ENCODE results near the gene R3HDM4. TPM values are rescaled to one million over a fixed set of nuclear protein-coding genes. Genes with fewer than 3 reads are reported as not detected.

The R3HDM4 gene
- total and polyA plus RNA-seq, 9 of the 15 experiments (the other 6 are each of a cell fraction or from before 2014, with no cell fraction given), result 3.2 to 154 (median 59.0) TPM

GRCh38 chr19:917323-918151 is 4.5 kb upstream of the R3HDM4 start, which contains the start of gene KISS1R (continued):
- TF ChIP-seq, protein P1, sequence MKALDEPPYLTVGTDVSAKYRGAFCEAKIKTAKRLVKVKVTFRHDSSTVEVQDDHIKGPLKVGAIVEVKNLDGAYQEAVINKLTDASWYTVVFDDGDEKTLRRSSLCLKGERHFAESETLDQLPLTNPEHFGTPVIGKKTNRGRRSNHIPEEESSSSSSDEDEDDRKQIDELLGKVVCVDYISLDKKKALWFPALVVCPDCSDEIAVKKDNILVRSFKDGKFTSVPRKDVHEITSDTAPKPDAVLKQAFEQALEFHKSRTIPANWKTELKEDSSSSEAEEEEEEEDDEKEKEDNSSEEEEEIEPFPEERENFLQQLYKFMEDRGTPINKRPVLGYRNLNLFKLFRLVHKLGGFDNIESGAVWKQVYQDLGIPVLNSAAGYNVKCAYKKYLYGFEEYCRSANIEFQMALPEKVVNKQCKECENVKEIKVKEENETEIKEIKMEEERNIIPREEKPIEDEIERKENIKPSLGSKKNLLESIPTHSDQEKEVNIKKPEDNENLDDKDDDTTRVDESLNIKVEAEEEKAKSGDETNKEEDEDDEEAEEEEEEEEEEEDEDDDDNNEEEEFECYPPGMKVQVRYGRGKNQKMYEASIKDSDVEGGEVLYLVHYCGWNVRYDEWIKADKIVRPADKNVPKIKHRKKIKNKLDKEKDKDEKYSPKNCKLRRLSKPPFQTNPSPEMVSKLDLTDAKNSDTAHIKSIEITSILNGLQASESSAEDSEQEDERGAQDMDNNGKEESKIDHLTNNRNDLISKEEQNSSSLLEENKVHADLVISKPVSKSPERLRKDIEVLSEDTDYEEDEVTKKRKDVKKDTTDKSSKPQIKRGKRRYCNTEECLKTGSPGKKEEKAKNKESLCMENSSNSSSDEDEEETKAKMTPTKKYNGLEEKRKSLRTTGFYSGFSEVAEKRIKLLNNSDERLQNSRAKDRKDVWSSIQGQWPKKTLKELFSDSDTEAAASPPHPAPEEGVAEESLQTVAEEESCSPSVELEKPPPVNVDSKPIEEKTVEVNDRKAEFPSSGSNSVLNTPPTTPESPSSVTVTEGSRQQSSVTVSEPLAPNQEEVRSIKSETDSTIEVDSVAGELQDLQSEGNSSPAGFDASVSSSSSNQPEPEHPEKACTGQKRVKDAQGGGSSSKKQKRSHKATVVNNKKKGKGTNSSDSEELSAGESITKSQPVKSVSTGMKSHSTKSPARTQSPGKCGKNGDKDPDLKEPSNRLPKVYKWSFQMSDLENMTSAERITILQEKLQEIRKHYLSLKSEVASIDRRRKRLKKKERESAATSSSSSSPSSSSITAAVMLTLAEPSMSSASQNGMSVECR (CRISPR knock-in tag; IDR thresholded peaks at IDR 0.05), result peak; percentile 62; the same call in 1 of the 2 replicates
- TF ChIP-seq BRD4 (IDR thresholded peaks at IDR 0.05) (no peak), SAFB2 (IDR thresholded peaks at IDR 0.05; ENCODE audit: borderline replicate concordance, low read depth, low read length, severe bottlenecking) (no peak), THRAP3 (IDR thresholded peaks at IDR 0.05; ENCODE audit: borderline replicate concordance) (no peak), MCM5 (IDR thresholded peaks at IDR 0.05; ENCODE audit: low read depth) (no peak), CHD2 (IDR thresholded peaks at IDR 0.05; ENCODE audit: low read depth, low read length) (no peak), ZBTB9 (CRISPR knock-in tag; IDR thresholded peaks at IDR 0.05) (peak; percentile 55; the same call in 1 of the 2 replicates), ZBTB8A (IDR thresholded peaks at IDR 0.05; ENCODE audit: partially characterized antibody) (no peak), PCBP2 (IDR thresholded peaks at IDR 0.05; ENCODE audit: low read depth, low read length, poor library complexity, severe bottlenecking) (peak; percentile 19), BMI1 (IDR thresholded peaks at IDR 0.05; ENCODE audit: low read length) (no peak), CLOCK (CRISPR knock-in tag; IDR thresholded peaks at IDR 0.05; ENCODE audit: borderline replicate concordance) (no peak), CHCHD3 (CRISPR knock-in tag; IDR thresholded peaks at IDR 0.05) (no peak), TAL1 (IDR thresholded peaks at IDR 0.05) (no peak), SLC30A9 (CRISPR knock-in tag; IDR thresholded peaks at IDR 0.05) (no peak), ATF4 (CRISPR knock-in tag; IDR thresholded peaks at IDR 0.05) (0 out of 2 replicates have a peak, but pooled peaks have one; percentile 19), ZNF408 (CRISPR knock-in tag; IDR thresholded peaks at IDR 0.05; ENCODE audit: low read depth) (no peak)
- TF ChIP-seq, protein P2, sequence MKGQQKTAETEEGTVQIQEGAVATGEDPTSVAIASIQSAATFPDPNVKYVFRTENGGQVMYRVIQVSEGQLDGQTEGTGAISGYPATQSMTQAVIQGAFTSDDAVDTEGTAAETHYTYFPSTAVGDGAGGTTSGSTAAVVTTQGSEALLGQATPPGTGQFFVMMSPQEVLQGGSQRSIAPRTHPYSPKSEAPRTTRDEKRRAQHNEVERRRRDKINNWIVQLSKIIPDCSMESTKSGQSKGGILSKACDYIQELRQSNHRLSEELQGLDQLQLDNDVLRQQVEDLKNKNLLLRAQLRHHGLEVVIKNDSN (CRISPR knock-in tag; IDR thresholded peaks at IDR 0.05), result no peak; the same call in 1 of the 2 replicates

Measured in K562 (cell line).